Urinary bladder (tissue), 4 donors: Measurements from ENCODE around the gene PTPRA. TPM values are rescaled to one million over a fixed set of nuclear protein-coding genes. Genes with fewer than 3 reads are reported as not detected.

ENCODE experiments used
- DNase-seq: peaks from one replicate; pipeline ENCODE4 v3.0.0-alpha.2; 2015; ENCODE audit errors: extremely low spot score
- H3K27ac ChIP-seq: one replicate; pipeline ENCODE4 v1.5.1; 2013; ENCODE audit warnings: low read depth, mild to moderate bottlenecking, moderate library complexity
- H3K36me3 ChIP-seq: one replicate; pipeline ENCODE4 v1.6.1; 2013; ENCODE audit warnings: mild to moderate bottlenecking, moderate library complexity; ENCODE audit not compliant: insufficient read depth
- H3K4me1 ChIP-seq: one replicate; pipeline ENCODE4 v1.6.1; 2013; ENCODE audit warnings: mild to moderate bottlenecking, moderate library complexity; ENCODE audit not compliant: insufficient read depth
- H3K4me3 ChIP-seq: one replicate; pipeline ENCODE4 v1.5.1; 2013; ENCODE audit warnings: low read depth, low read length
- WGBS: extraction: QIAGEN DNeasy Blood & Tissue Kit; methylation state at CpG from one replicate; pipeline ENCODE4 v1.1.7; 2013; 5-methylcytosine and 5-hydroxymethylcytosine counted together
- polyA plus RNA-seq: library from polyadenylated mRNA; stranded (reverse); fragments of 200-250 nt; gene quantifications from one replicate; pipeline ENCODE4 v1.2.3, GENCODE V29; 2013
- total RNA-seq: library from RNA; depleted of rRNA; stranded (reverse); fragments of >200 nt; gene quantifications from one replicate; pipeline ENCODE4 v1.2.3, GENCODE V29; 2014
- donor health status: healthy with polysubstance abuse.
- donor health status: healthy.

The PTPRA gene
- total and polyA plus RNA-seq, 2 donors, result 52.6 to 139 TPM

- Histone ChIP-seq H3K4me3 (no peak overlapping the region), H3K27ac (no peak overlapping the region), H3K36me3 (no peaks in the 10 kb centered on the region), H3K4me1 (no peaks in the 10 kb centered on the region)
- 95% methylated on average over 3 of the region's 3 CpGs for WGBS
- DNase-seq, result no peak
Observed at GRCh38 chr20:2902818-2903217, 29.5 kb downstream of the PTPRA start.

- H3K36me3 ChIP-seq, result no peaks in the 10 kb centered on the region
- H3K4me3 ChIP-seq, result no peak overlapping the region
- WGBS, result 96% methylated on average over 6 of the region's 6 CpGs
- no peaks in the 10 kb centered on the region for H3K4me1 ChIP-seq
- no peak overlapping the region for H3K27ac ChIP-seq
- DNase-seq, result no peak
Observed at GRCh38 chr20:2903686-2904085, 30.4 kb downstream of the PTPRA start.

- 81% methylated on average over 3 of the region's 3 CpGs for WGBS
- Histone ChIP-seq H3K4me3 (no peak overlapping the region), H3K36me3 (no peaks in the 10 kb centered on the region), H3K4me1 (no peaks in the 10 kb centered on the region), H3K27ac (no peak overlapping the region)
- DNase-seq, result no peak
Observed at GRCh38 chr20:2907519-2907918, 34.2 kb downstream of the PTPRA start.

- no peak for DNase-seq
- WGBS, result 96% methylated on average over 2 of the region's 2 CpGs
- H3K36me3 ChIP-seq, result no peaks in the 10 kb centered on the region
Observed at GRCh38 chr20:2909953-2910352, 36.7 kb downstream of the PTPRA start.

GRCh38 chr20:2911200-2911599, 37.9 kb downstream of the PTPRA start:
- H3K27ac ChIP-seq, result no peak overlapping the region
- H3K4me1 ChIP-seq, result no peaks in the 10 kb centered on the region
- H3K4me3 ChIP-seq, result no peak overlapping the region
- no peaks in the 10 kb centered on the region for H3K36me3 ChIP-seq
- no peak for DNase-seq

More at GRCh38 chr20:2909953-2910352, 36.7 kb downstream of the PTPRA start:
- H3K4me1 ChIP-seq, result no peaks in the 10 kb centered on the region
- no peak overlapping the region for H3K27ac ChIP-seq
- H3K4me3 ChIP-seq, result no peak overlapping the region

- no peak overlapping the region for H3K4me3 ChIP-seq
- DNase-seq, result no peak
- H3K27ac ChIP-seq, result no peak overlapping the region
- H3K36me3 ChIP-seq, result no peaks in the 10 kb centered on the region
- no peaks in the 10 kb centered on the region for H3K4me1 ChIP-seq
Observed at GRCh38 chr20:2914160-2914559, 40.9 kb downstream of the PTPRA start.

- no peak overlapping the region for H3K4me3 ChIP-seq
- H3K27ac ChIP-seq, result no peak overlapping the region
- no peaks in the 10 kb centered on the region for H3K36me3 ChIP-seq
- no peak for DNase-seq
- H3K4me1 ChIP-seq, result no peaks in the 10 kb centered on the region
Observed at GRCh38 chr20:2917266-2917665, 44.0 kb downstream of the PTPRA start.

- H3K27ac ChIP-seq, result no peak overlapping the region
- H3K36me3 ChIP-seq, result no peaks in the 10 kb centered on the region
- H3K4me1 ChIP-seq, result no peaks in the 10 kb centered on the region
- no peak for DNase-seq
- WGBS, result 86% methylated on average over 7 of the region's 7 CpGs
- no peak overlapping the region for H3K4me3 ChIP-seq
Observed at GRCh38 chr20:2918096-2919049, 45.1 kb downstream of the PTPRA start.

- DNase-seq, result no peak
- no peaks in the 10 kb centered on the region for H3K36me3 ChIP-seq
- no peaks in the 10 kb centered on the region for H3K4me1 ChIP-seq
- WGBS, result 69% methylated on average over 2 of the region's 2 CpGs
- H3K27ac ChIP-seq, result no peak overlapping the region
- no peak overlapping the region for H3K4me3 ChIP-seq
Observed at GRCh38 chr20:2919518-2920245, 46.4 kb downstream of the PTPRA start.

GRCh38 chr20:2920473-2920872, 47.2 kb downstream of the PTPRA start:
- WGBS, result 94% methylated on average over 1 of the region's 1 CpG
- Histone ChIP-seq H3K4me3 (no peak overlapping the region), H3K4me1 (no peaks in the 10 kb centered on the region), H3K27ac (no peak overlapping the region), H3K36me3 (no peaks in the 10 kb centered on the region)
- no peak for DNase-seq

- DNase-seq, result no peak
- Histone ChIP-seq H3K4me3 (no peak overlapping the region), H3K27ac (no peak overlapping the region), H3K36me3 (no peaks in the 10 kb centered on the region), H3K4me1 (no peaks in the 10 kb centered on the region)
- 86% methylated on average over 4 of the region's 4 CpGs for WGBS
Observed at GRCh38 chr20:2921506-2921905, 48.2 kb downstream of the PTPRA start.

GRCh38 chr20:2922957-2923356, 49.7 kb downstream of the PTPRA start:
- no peak overlapping the region for H3K27ac ChIP-seq
- no peak for DNase-seq

GRCh38 chr20:2930538-2930937, 57.3 kb downstream of the PTPRA start:
- Histone ChIP-seq H3K4me1 (no peaks in the 10 kb centered on the region), H3K27ac (no peak overlapping the region), H3K4me3 (no peak overlapping the region), H3K36me3 (peaks cover 2% of the 10 kb centered on the region)
- no peak for DNase-seq
- WGBS, result 59% methylated on average over 1 of the region's 1 CpG

More at GRCh38 chr20:2922957-2923356, 49.7 kb downstream of the PTPRA start:
- Histone ChIP-seq H3K4me3 (no peak overlapping the region), H3K4me1 (no peaks in the 10 kb centered on the region), H3K36me3 (no peaks in the 10 kb centered on the region)

GRCh38 chr20:2932498-2932897, 59.2 kb downstream of the PTPRA start:
- DNase-seq, result no peak
- no peak overlapping the region for H3K4me3 ChIP-seq
- H3K4me1 ChIP-seq, result no peaks in the 10 kb centered on the region
- H3K27ac ChIP-seq, result no peak overlapping the region
- peaks cover 2% of the 10 kb centered on the region for H3K36me3 ChIP-seq
